ENCODE results near the gene BAIAP2L1. TPM values are rescaled to one million over a fixed set of nuclear protein-coding genes. Genes with fewer than 3 reads are reported as not detected.

BAIAP2L1 gene
- total RNA-seq, 6 experiments from 2014 or later, result 9.1 to 29.5 (median 25.2) TPM

- Histone ChIP-seq H3K4me3 (no peak overlapping the region), H3K36me3 (no peaks in the 10 kb centered on the region), H3K4me1 (no peaks in the 10 kb centered on the region), H3K9me3 (no peaks in the 10 kb centered on the region), H3K27ac (no peak overlapping the region), H3K27me3 (no peaks in the 10 kb centered on the region)
- no peak for ATAC-seq
- 80% methylated on average over 3 of the region's 5 CpGs for WGBS (ENCODE audit: insufficient coverage, low coverage, low lambda C conversion rate, missing lambda C conversion rate)
- no peak for TF ChIP-seq POLR2A (IDR thresholded peaks at IDR 0.05)
- TF ChIP-seq CTCF (IDR thresholded peaks at IDR 0.05), result no peak
- intact Hi-C loops (cut with DNase I), result no loop called here
- DNase-seq, result no peak
These were observed 135.0 kb downstream of the BAIAP2L1 start for GRCh38 chr7:98265841-98266271.

- intact Hi-C loops (cut with DNase I), result no loop called here
- Histone ChIP-seq H3K4me3 (no peak overlapping the region), H3K4me1 (peaks cover 0 to 7% (median 3%) of the 10 kb centered on the region in 4 donors), H3K27me3 (no peaks in the 10 kb centered on the region), H3K9me3 (no peaks in the 10 kb centered on the region), H3K36me3 (peaks cover 0 to 12% (median 0%) of the 10 kb centered on the region in 4 donors), H3K27ac (no peak overlapping the region)
- ATAC-seq (no peak), DNase-seq (no peak)
- WGBS (ENCODE audit: insufficient coverage, low coverage, low lambda C conversion rate, missing lambda C conversion rate), result 56% methylated on average over 3 of the region's 6 CpGs
- TF ChIP-seq POLR2A (IDR thresholded peaks at IDR 0.05) (no peak), CTCF (IDR thresholded peaks at IDR 0.05) (no peak)
These were observed 143.2 kb downstream of the BAIAP2L1 start for GRCh38 chr7:98257701-98258100.

- no peaks in the 10 kb centered on the region for H3K27me3 ChIP-seq
- TF ChIP-seq CTCF (IDR thresholded peaks at IDR 0.05) (no peak), POLR2A (IDR thresholded peaks at IDR 0.05) (no peak)
- H3K36me3 ChIP-seq, result peaks cover 0 to 12% (median 0%) of the 10 kb centered on the region in 4 donors
- DNase-seq, result no peak
- no peak overlapping the region for H3K4me3 ChIP-seq
- 100% methylated on average over 4 of the region's 7 CpGs for WGBS (ENCODE audit: insufficient coverage, low coverage, low lambda C conversion rate, missing lambda C conversion rate)
- intact Hi-C loops (cut with DNase I), result no loop called here
- H3K9me3 ChIP-seq, result no peaks in the 10 kb centered on the region
- H3K27ac ChIP-seq, result no peak overlapping the region
- ATAC-seq, result no peak
- H3K4me1 ChIP-seq, result peaks cover 0 to 10% (median 4%) of the 10 kb centered on the region in 4 donors
These were observed 144.5 kb downstream of the BAIAP2L1 start for GRCh38 chr7:98256431-98256830.

GRCh38 chr7:98254951-98255610 lies 145.8 kb downstream of the BAIAP2L1 start:
- TF ChIP-seq POLR2A (IDR thresholded peaks at IDR 0.05) (no peak), CTCF (IDR thresholded peaks at IDR 0.05) (no peak)
- DNase-seq (no peak), ATAC-seq (no peak)
- Histone ChIP-seq H3K27ac (no peak overlapping the region), H3K9me3 (no peaks in the 10 kb centered on the region), H3K4me1 (peaks cover 0 to 17% (median 4%) of the 10 kb centered on the region in 4 donors), H3K4me3 (no peak overlapping the region), H3K27me3 (no peaks in the 10 kb centered on the region), H3K36me3 (peaks cover 0 to 12% (median 0%) of the 10 kb centered on the region in 4 donors)
- intact Hi-C loops (cut with DNase I), result no loop called here
- 78% methylated on average over 11 of the region's 11 CpGs for WGBS (ENCODE audit: insufficient coverage, low coverage, low lambda C conversion rate, missing lambda C conversion rate)

Measured in right lobe of liver (tissue), 6 donors.